ENCODE results near the gene CNTN4. TPM values are rescaled to one million over a fixed set of nuclear protein-coding genes. Genes with fewer than 3 reads are reported as not detected.

Gene CNTN4
- total and polyA plus RNA-seq, 10 donors = 0.20 to 4.3 (median 1.5) TPM

- 87 to 96% (median 92%) methylated on average over 14 to 21 of the region's 21 CpGs for WGBS, 5 donors
- H3K9me3 ChIP-seq = peaks cover 0 to 28% (median 8%) of the 10 kb centered on the region in 8 donors
Measured at GRCh38 chr3:2484162-2485026, 385.7 kb downstream of the CNTN4 start.

DNA sequence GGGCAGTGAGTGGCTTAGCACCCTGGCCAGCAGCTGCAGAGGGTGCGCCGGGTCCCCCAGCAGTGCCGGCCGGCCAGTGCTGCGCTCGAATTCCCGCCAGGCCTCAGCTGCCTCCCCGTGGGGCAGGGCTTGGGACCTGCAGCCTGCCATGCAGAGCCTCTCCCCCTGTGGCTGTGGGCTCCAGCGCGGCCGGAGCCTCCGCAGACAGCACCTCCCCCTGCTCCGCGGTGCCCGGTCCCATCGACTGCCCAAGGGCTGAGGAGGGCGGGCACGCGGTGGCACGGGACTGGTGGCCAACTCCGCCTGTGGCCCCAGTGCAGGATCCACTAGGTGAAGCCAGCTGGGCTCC is 386.3 kb downstream of the CNTN4 start:
- no peak for DNase-seq
- Histone ChIP-seq H3K27ac (no peak overlapping the region), H3K9me3 (peaks cover 0 to 28% (median 8%) of the 10 kb centered on the region in 8 donors), H3K4me1 (no peaks in the 10 kb centered on the region), H3K4me3 (no peak overlapping the region), H3K36me3 (no peaks in the 10 kb centered on the region), H3K27me3 (replicated peaks in 1 of 7) (no peaks in the 10 kb centered on the region)
- TF ChIP-seq POLR2AphosphoS5 (IDR thresholded peaks at IDR 0.05) (no peak), CTCF (IDR thresholded peaks at IDR 0.05 in 8 of 11, conservative IDR thresholded peaks at IDR 0.05 in 3 of 11) (no peak), POLR2A (IDR thresholded peaks at IDR 0.05) (no peak)
- intact Hi-C loops (cut with DNase I; ENCODE audit: low total_unique reads) = no loop called here
- WGBS, 5 donors = 90 to 98% (median 94%) methylated on average over 14 to 21 of the region's 21 CpGs; no CpG with 5 or more reads in 1 of the 5 donors

More at GRCh38 chr3:2484162-2485026, 385.7 kb downstream of the CNTN4 start:
- H3K4me1 ChIP-seq = no peaks in the 10 kb centered on the region
- TF ChIP-seq POLR2AphosphoS5 (IDR thresholded peaks at IDR 0.05) (no peak), CTCF (IDR thresholded peaks at IDR 0.05 in 8 of 11, conservative IDR thresholded peaks at IDR 0.05 in 3 of 11) (no peak), POLR2A (IDR thresholded peaks at IDR 0.05) (no peak)
- no peak overlapping the region for H3K27ac ChIP-seq
- no peaks in the 10 kb centered on the region for H3K27me3 ChIP-seq (replicated peaks in 1 of 7)
- H3K4me3 ChIP-seq = no peak overlapping the region
- intact Hi-C loops (cut with DNase I; ENCODE audit: low total_unique reads) = no loop called here
- no peak for DNase-seq
- no peaks in the 10 kb centered on the region for H3K36me3 ChIP-seq

DNA sequence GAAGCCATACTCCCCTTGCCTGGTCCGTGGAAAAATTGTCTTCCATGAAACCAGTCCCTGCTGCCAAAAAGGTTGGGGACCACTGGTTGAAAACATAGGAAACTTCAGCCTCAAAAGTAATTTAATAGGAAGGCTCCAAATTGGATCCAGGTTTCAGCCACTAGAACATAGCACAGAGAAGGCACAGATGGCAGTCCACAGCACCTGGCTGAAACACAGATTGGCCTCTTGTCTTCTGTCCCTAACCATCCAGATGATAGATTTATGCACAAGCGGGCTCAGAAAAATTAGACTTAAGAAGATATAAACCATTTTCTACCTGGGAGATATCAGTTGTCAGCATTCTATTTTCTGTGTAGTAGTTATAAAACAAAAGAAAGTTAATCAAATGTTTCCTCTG is 397.1 kb downstream of the CNTN4 start:
- Histone ChIP-seq H3K9me3 (peaks cover 0 to 7% (median 0%) of the 10 kb centered on the region in 8 donors), H3K4me1 (no peaks in the 10 kb centered on the region), H3K27ac (no peak overlapping the region), H3K27me3 (replicated peaks in 1 of 7) (no peaks in the 10 kb centered on the region), H3K36me3 (no peaks in the 10 kb centered on the region), H3K4me3 (no peak overlapping the region)
- intact Hi-C loops (cut with DNase I; ENCODE audit: low total_unique reads) = no loop called here
- TF ChIP-seq POLR2A (IDR thresholded peaks at IDR 0.05) (no peak), CTCF (IDR thresholded peaks at IDR 0.05 in 8 of 11, conservative IDR thresholded peaks at IDR 0.05 in 3 of 11) (no peak), POLR2AphosphoS5 (IDR thresholded peaks at IDR 0.05) (no peak)
- WGBS, 5 donors = 77 to 86% (median 84%) methylated on average over 2 of the region's 2 CpGs
- DNase-seq = no peak

- no peak for TF ChIP-seq POLR2A (IDR thresholded peaks at IDR 0.05)
- intact Hi-C loops (cut with DNase I; ENCODE audit: low total_unique reads) = no loop called here
- no peaks in the 10 kb centered on the region for H3K27me3 ChIP-seq (replicated peaks in 1 of 7)
- DNase-seq = no peak
- H3K4me3 ChIP-seq = no peak overlapping the region
- H3K36me3 ChIP-seq = no peaks in the 10 kb centered on the region
- WGBS, 5 donors = 42 to 51% (median 45%) methylated on average over 2 of the region's 2 CpGs
- H3K9me3 ChIP-seq = no peaks in the 10 kb centered on the region
- no peaks in the 10 kb centered on the region for H3K4me1 ChIP-seq
- no peak overlapping the region for H3K27ac ChIP-seq
Measured at GRCh38 chr3:2504912-2505311, 406.2 kb downstream of the CNTN4 start.

Data from spleen (tissue), 11 donors.